Stimulated activated CD8-positive, alpha-beta memory T cell treated with anti-CD3 and anti-CD28 coated beads, Interleukin-2, amount 100 ng/mL, for 1 hour (primary cell): ENCODE measurements around the gene VPS13C.

Source experiments
- DNase-seq, 2 donors: peaks; one replicate each; pipeline ENCODE4 v3.0.0-alpha.2; 2020; ENCODE audit warnings: low read depth in 2 of 2

VPS13C gene

GRCh38 chr15:61853195-61853594, 207.1 kb downstream of the VPS13C start:
- DNase-seq, result no peak

GRCh38 chr15:61851955-61852354, 208.3 kb downstream of the VPS13C start:
- DNase-seq, result no peak

GRCh38 chr15:61849447-61849846, 210.8 kb downstream of the VPS13C start:
- no peak for DNase-seq

GRCh38 chr15:61841466-61841865, 218.8 kb downstream of the VPS13C start:
- no peak for DNase-seq

GRCh38 chr15:61840090-61840489, 220.2 kb downstream of the VPS13C start:
- no peak for DNase-seq

- no peak for DNase-seq
Measured at GRCh38 chr15:61839546-61839945, 220.7 kb downstream of the VPS13C start.

- peak; percentile 18 to 22 for DNase-seq
Measured at GRCh38 chr15:61835496-61836106, 224.6 kb downstream of the VPS13C start.

GRCh38 chr15:61835029-61835428, 225.2 kb downstream of the VPS13C start:
- no peak for DNase-seq

- peak; percentile 43 to 53 for DNase-seq
Measured at GRCh38 chr15:61834076-61834697, 226.1 kb downstream of the VPS13C start.

GRCh38 chr15:61832223-61832622, 228.0 kb downstream of the VPS13C start:
- no peak for DNase-seq

GRCh38 chr15:61831505-61831921, 228.7 kb downstream of the VPS13C start:
- DNase-seq, result no peak

- no peak for DNase-seq
Measured at GRCh38 chr15:61830536-61831330, 229.5 kb downstream of the VPS13C start.

GRCh38 chr15:61829514-61829889, 230.7 kb downstream of the VPS13C start:
- DNase-seq, result no peak

- DNase-seq, result no peak
Measured at GRCh38 chr15:61828860-61829513, 231.3 kb downstream of the VPS13C start.

GRCh38 chr15:61828008-61828407, 232.2 kb downstream of the VPS13C start:
- no peak for DNase-seq

- DNase-seq, result no peak
Measured at GRCh38 chr15:61827131-61827530, 233.1 kb downstream of the VPS13C start.

- no peak for DNase-seq
Measured at GRCh38 chr15:61824291-61824690, 236.0 kb downstream of the VPS13C start.

- no peak for DNase-seq
Measured at GRCh38 chr15:61822511-61822910, 237.7 kb downstream of the VPS13C start.

- DNase-seq, result no peak
Measured at GRCh38 chr15:61820951-61821350, 239.3 kb downstream of the VPS13C start.

- DNase-seq, result no peak
Measured at GRCh38 chr15:61820212-61820611, 240.0 kb downstream of the VPS13C start.

- no peak for DNase-seq
Measured at GRCh38 chr15:61819386-61819785, 240.9 kb downstream of the VPS13C start.

- DNase-seq, result no peak
Measured at GRCh38 chr15:61818801-61819200, 241.4 kb downstream of the VPS13C start.
